ENCODE data around the gene LOXHD1. TPM values are rescaled to one million over a fixed set of nuclear protein-coding genes. Genes with fewer than 3 reads are reported as not detected.

The LOXHD1 gene
- total RNA-seq, 1 experiment from 2014 or later = 0.35 TPM

GRCh38 chr18:46646468-46646867 is 10.6 kb downstream of the LOXHD1 start:
- POLR2A ChIA-PET = no interaction called here
- Mint-ChIP-seq H3K4me1 (no peaks in the 10 kb centered on the region), H3K36me3 (no peaks in the 10 kb centered on the region), H3K4me3 (no peak overlapping the region), H3K9me3 (no peaks in the 10 kb centered on the region), H3K27me3 (ENCODE audit: low read depth) (no peaks in the 10 kb centered on the region), H3K27ac (no peak overlapping the region)
- TF ChIP-seq ESRRA (CRISPR knock-in tag; IDR thresholded peaks at IDR 0.05; ENCODE audit: borderline replicate concordance) = no peak
- TF ChIP-seq CBFB (CRISPR knock-in tag; IDR thresholded peaks at IDR 0.05; ENCODE audit: low read depth) = no peak
- no peak for TF ChIP-seq HMGXB4 (CRISPR knock-in tag; IDR thresholded peaks at IDR 0.05)
- no peak for TF ChIP-seq SP1 (CRISPR knock-in tag; conservative IDR thresholded peaks at IDR 0.05)
- no peak for TF ChIP-seq KAT7 (CRISPR knock-in tag; IDR thresholded peaks at IDR 0.05; ENCODE audit: borderline replicate concordance)
- TF ChIP-seq FOXJ3 (CRISPR knock-in tag; IDR thresholded peaks at IDR 0.05; ENCODE audit: borderline replicate concordance) = no peak
- TF ChIP-seq ZSCAN18 (CRISPR knock-in tag; IDR thresholded peaks at IDR 0.05) = no peak
- no peak for TF ChIP-seq ZNF532 (CRISPR knock-in tag; IDR thresholded peaks at IDR 0.05; ENCODE audit: borderline replicate concordance)
- no peak for TF ChIP-seq SMAD4 (CRISPR knock-in tag; IDR thresholded peaks at IDR 0.05)
- ATAC-seq (peak; percentile 48; the same call in 1 of the 2 replicates), DNase-seq (ENCODE audit: low spot score) (no peak)
- CTCF ChIA-PET = interaction anchor here (1.3 to 1.5 kb wide), 4 partner anchors 11 to 365 kb away, joined by 3 to 16 read pairs (median 8); partner anchors contain the start of gene LOXHD1

- CTCF ChIA-PET = interaction anchor here (1.6 to 3.2 kb wide), 3 partner anchors 15 to 250 kb away, joined by 4 to 15 read pairs (median 11); no protein-coding TSS in a partner anchor
- Mint-ChIP-seq H3K9me3 (no peaks in the 10 kb centered on the region), H3K4me1 (no peaks in the 10 kb centered on the region), H3K36me3 (no peaks in the 10 kb centered on the region), H3K27ac (no peak overlapping the region), H3K4me3 (no peak overlapping the region), H3K27me3 (ENCODE audit: low read depth) (peaks cover 3% of the 10 kb centered on the region; the same call in 1 of the 2 replicates)
- no peak for DNase-seq (ENCODE audit: low spot score)
- no peak for ATAC-seq
- POLR2A ChIA-PET = no interaction called here
- TF ChIP-seq ZNF138 (CRISPR knock-in tag; conservative IDR thresholded peaks at IDR 0.05) (no peak), ZNF532 (CRISPR knock-in tag; IDR thresholded peaks at IDR 0.05; ENCODE audit: borderline replicate concordance) (no peak), CREM (CRISPR knock-in tag; IDR thresholded peaks at IDR 0.05) (no peak), SP1 (CRISPR knock-in tag; conservative IDR thresholded peaks at IDR 0.05) (no peak), ZBTB21 (CRISPR knock-in tag; IDR thresholded peaks at IDR 0.05; ENCODE audit: borderline replicate concordance) (no peak), KAT7 (CRISPR knock-in tag; IDR thresholded peaks at IDR 0.05; ENCODE audit: borderline replicate concordance) (no peak), SMAD4 (CRISPR knock-in tag; IDR thresholded peaks at IDR 0.05) (no peak), ZNF396 (CRISPR knock-in tag; IDR thresholded peaks at IDR 0.05; ENCODE audit: borderline replicate concordance) (no peak), HMGA2 (CRISPR knock-in tag; IDR thresholded peaks at IDR 0.05) (no peak)
- TF ChIP-seq, protein P1, sequence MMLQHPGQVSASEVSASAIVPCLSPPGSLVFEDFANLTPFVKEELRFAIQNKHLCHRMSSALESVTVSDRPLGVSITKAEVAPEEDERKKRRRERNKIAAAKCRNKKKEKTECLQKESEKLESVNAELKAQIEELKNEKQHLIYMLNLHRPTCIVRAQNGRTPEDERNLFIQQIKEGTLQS (CRISPR knock-in tag; conservative IDR thresholded peaks at IDR 0.05) = no peak
These were observed 14.5 kb downstream of the LOXHD1 start for GRCh38 chr18:46642561-46642960.
